Kidney (tissue), 14 donors: ENCODE measurements around the gene IRF5. TPM values are rescaled to one million over a fixed set of nuclear protein-coding genes. Genes with fewer than 3 reads are reported as not detected.

Experiments
- DNase-seq, 5 donors: peaks; one replicate each; pipeline ENCODE4 v3.0.0-alpha.2; 2013 to 2020
- FAIRE-seq: peaks from 2 replicates; lab custom pipeline; 2012; peaks lifted over from hg19 to GRCh38; lab: Jason Lieb, UNC
- H3K27ac ChIP-seq, 2 donors: one replicate each; pipeline ENCODE4 v1.7.0; 2013; ENCODE audit warnings: low read depth in 2 of 2, low read length in 2 of 2, inconsistent platforms in 1 of 2
- H3K27me3 ChIP-seq: one replicate; pipeline ENCODE4 v1.7.1; 2013; ENCODE audit warnings: low read length, inconsistent platforms; ENCODE audit not compliant: control insufficient read depth, insufficient read depth
- H3K36me3 ChIP-seq, 3 donors: one replicate each; pipeline versions ENCODE4 v1.7.0 to v1.7.1; 2013; ENCODE audit warnings: low read length in 3 of 3, control low read depth in 1 of 3, inconsistent platforms in 1 of 3; ENCODE audit not compliant: insufficient read depth in 3 of 3, control insufficient read depth in 2 of 3
- H3K4me1 ChIP-seq, 3 donors: one replicate each; pipeline versions ENCODE4 v1.7.0 to v1.7.1; 2013; ENCODE audit warnings: low read length in 3 of 3, inconsistent platforms in 1 of 3, low read depth in 1 of 3; ENCODE audit not compliant: control insufficient read depth in 2 of 3, insufficient read depth in 2 of 3
- H3K4me3 ChIP-seq, 3 donors: one replicate each; pipeline versions ENCODE4 v1.7.0 to v1.8.1; 2013; ENCODE audit warnings: low read length in 3 of 3, control low read depth in 1 of 3, inconsistent platforms in 1 of 3
- H3K9ac ChIP-seq, 3 donors: one replicate each; pipeline versions ENCODE4 v1.7.0 to v1.7.1; 2013; ENCODE audit warnings: low read length in 3 of 3, control low read depth in 1 of 3, inconsistent platforms in 1 of 3
- H3K9me3 ChIP-seq, 3 donors: one replicate each; pipeline versions ENCODE4 v1.7.0 to v1.7.1; 2013; ENCODE audit warnings: low read length in 3 of 3, control low read depth in 1 of 3, inconsistent platforms in 1 of 3; ENCODE audit not compliant: control insufficient read depth in 2 of 3, insufficient read depth in 1 of 3
- CTCF ChIP-seq: IDR thresholded peaks from 3 replicates; pipeline ENCODE4 v1.5.1; 2012; ENCODE audit warnings: mild to moderate bottlenecking, moderate library complexity, borderline replicate concordance; ENCODE audit not compliant: insufficient read depth; ENCODE audit errors: extremely low read depth
- intact Hi-C: fragments of 100-400 bp; cut with DNase I; formaldehyde crosslinking; loops from one replicate; pipeline ENCODE4 v1.11.1; 2022
- polyA plus RNA-seq: library from polyadenylated mRNA; stranded (reverse); fragments of 350-450 nt; fragmentation: Illumina TruSeq; extraction: RNeasy Lipid Tissue Mini Kit (QIAGEN cat#74804); gene quantifications from one replicate; pipeline ENCODE4 v1.2.3, GENCODE V29; 2014; ENCODE audit warnings: low read depth, low replicate concordance; ENCODE audit not compliant: insufficient read depth
- total RNA-seq: library from RNA; stranded (reverse); fragmentation: NEBNext Ultra II Directional; extraction: Animal tissue kit (Norgen Biotek cat#: 25700); gene quantifications from one replicate; pipeline ENCODE4 v1.2.1, GENCODE V29; 2021
- donor health status: control.
- donor health status: control.
- donor health status: control.
- donor health status: control.
- donor health status: control.
- donor health status: DM: yes; HTN: yes; CAD: no.
- donor health status: Normal renal cell carcinoma (clear cell type).

IRF5 gene
- total and polyA plus RNA-seq, 2 donors from 2014 or later, result 13.0 to 27.1 TPM

DNA sequence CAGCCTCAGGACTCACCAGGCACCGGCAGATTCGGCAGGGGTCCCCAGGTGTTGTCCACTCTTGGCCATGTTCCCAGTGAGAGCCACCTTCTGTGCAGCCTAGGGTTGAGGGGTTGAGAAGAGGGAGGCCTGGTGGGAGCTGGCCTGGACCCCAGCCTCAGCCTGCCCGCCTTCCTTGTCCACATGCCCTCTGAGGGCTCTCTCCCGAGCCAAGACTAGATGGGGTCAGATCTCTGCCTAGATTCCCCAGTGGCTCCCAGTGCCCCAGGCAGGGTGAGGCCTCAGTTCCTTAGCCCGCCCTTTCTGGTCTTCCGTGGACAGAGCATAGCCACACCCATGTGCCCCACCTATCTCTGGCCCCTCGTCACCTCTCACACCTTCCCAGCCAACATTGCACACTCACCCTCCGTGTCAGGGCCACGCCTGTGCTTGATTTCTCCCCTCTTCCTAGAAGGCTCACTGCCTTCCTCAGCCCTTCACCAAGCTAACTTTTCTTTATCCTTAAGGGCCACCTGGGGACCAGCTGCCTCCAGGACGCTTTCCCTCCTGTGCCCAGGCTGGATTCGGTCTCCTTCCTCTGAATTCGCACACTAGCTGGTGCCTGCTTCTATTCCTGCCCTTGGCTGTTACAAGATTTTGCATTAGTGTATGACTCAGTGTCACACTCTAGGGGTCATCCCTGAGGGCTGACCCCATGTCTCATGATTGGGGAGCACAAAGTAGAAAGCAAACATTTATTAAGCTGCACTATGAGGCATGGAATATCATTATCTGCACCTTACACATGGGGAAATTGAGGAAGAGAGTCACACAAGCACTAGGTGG is 34.8 kb upstream of the IRF5 start:
- Histone ChIP-seq H3K27ac (no peak overlapping the region), H3K9me3 (peaks cover 0 to 5% (median 0%) of the 10 kb centered on the region in 3 donors), H3K9ac (no peak overlapping the region), H3K4me1 (no peaks in the 10 kb centered on the region), H3K36me3 (peaks cover 0 to 4% (median 0%) of the 10 kb centered on the region in 3 donors), H3K4me3 (no peak overlapping the region), H3K27me3 (no peaks in the 10 kb centered on the region)
- DNase-seq, result no peak
- FAIRE-seq, result no peak
- TF ChIP-seq CTCF, result no peak
- intact Hi-C loops, result no loop called here

DNA sequence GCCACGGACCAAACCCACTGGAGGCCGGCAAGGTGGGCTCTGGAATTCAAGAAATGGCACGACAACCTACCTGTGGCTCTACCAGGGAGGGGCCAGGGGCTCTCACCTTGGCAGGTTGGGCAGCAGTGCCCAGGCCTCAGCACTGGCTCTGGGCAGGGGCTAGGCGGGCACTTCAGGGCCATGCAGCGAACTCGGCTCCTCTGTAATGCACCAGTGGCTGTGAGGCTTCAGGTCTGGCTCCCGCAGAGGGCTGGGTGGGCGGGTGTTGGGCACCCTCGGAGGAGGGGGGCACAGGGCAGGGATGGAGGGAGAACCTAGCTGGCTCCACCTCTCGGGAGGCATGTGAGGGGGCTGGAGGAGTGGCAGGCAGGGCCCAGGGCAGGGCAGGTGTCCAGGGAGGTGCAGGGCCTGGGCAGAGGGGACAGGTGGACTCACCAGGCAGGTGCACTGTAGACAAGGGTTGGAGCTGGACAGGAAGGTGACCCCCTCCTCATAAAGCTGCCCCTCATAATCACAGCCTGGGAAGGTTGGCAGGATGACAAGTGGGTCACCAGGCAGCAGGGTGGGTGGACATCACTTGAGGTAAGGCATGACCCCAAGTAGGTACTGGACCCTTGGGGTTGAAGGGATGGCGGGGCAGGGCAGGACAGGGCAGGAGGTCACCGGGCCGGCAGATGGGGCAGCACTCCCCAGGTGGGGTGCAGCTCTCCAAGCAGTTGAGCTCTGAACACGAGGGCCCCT is 33.9 kb upstream of the IRF5 start:
- intact Hi-C loops, result no loop called here
- FAIRE-seq, result no peak
- H3K4me1 ChIP-seq, result no peaks in the 10 kb centered on the region
- no peak for TF ChIP-seq CTCF
- H3K36me3 ChIP-seq, result peaks cover 0 to 4% (median 0%) of the 10 kb centered on the region in 3 donors
- H3K27ac ChIP-seq, result no peak overlapping the region
- peak in 1 of 5 donors; percentile 81 for DNase-seq
- no peak overlapping the region for H3K9ac ChIP-seq
- no peak overlapping the region for H3K4me3 ChIP-seq
- peaks cover 0 to 5% (median 0%) of the 10 kb centered on the region in 3 donors for H3K9me3 ChIP-seq
- no peaks in the 10 kb centered on the region for H3K27me3 ChIP-seq

GRCh38 chr7:128904381-128905197 is 33.1 kb upstream of the IRF5 start:
- Histone ChIP-seq H3K27me3 (no peaks in the 10 kb centered on the region), H3K9ac (no peak overlapping the region), H3K4me1 (peaks cover 0 to 6% (median 3%) of the 10 kb centered on the region in 3 donors), H3K27ac (no peak overlapping the region), H3K9me3 (peaks cover 0 to under 1% (median 0%) of the 10 kb centered on the region in 3 donors), H3K36me3 (peaks cover 0 to 4% (median 0%) of the 10 kb centered on the region in 3 donors), H3K4me3 (no peak overlapping the region)
- DNase-seq (peak in 2 of 5 donors; percentile 41 to 72), FAIRE-seq (no peak)
- TF ChIP-seq CTCF, result peak; percentile 76
- intact Hi-C loops, result no loop called here
